ENCODE data around the gene AP2B1.
"Not testable (repeated sequence)": the region's sequence is repeated elsewhere in the genome, so short reads cannot be mapped to it uniquely, and the experiment has no call there.

The AP2B1 gene

GRCh38 chr17:35700150-35700549 lies 113.0 kb downstream of the AP2B1 start:
- DNase-seq (ENCODE audit: low read depth in 2 of 2), result no peak

- no peak for DNase-seq (ENCODE audit: low read depth in 2 of 2)
Measured at GRCh38 chr17:35701491-35701890, 114.4 kb downstream of the AP2B1 start.

GRCh38 chr17:35703308-35703707 lies 116.2 kb downstream of the AP2B1 start:
- not testable (repeated sequence) for DNase-seq (ENCODE audit: low read depth in 2 of 2)

- DNase-seq (ENCODE audit: low read depth in 2 of 2), result no peak
Measured at GRCh38 chr17:35705230-35705629, 118.1 kb downstream of the AP2B1 start.

- no peak for DNase-seq (ENCODE audit: low read depth in 2 of 2)
Measured at GRCh38 chr17:35705705-35706104, 118.6 kb downstream of the AP2B1 start.

- DNase-seq (ENCODE audit: low read depth in 2 of 2), result no peak
Measured at GRCh38 chr17:35708149-35708548, 121.0 kb downstream of the AP2B1 start.

GRCh38 chr17:35708951-35709350 lies 121.8 kb downstream of the AP2B1 start:
- no peak for DNase-seq (ENCODE audit: low read depth in 2 of 2)

GRCh38 chr17:35709874-35710273 lies 122.8 kb downstream of the AP2B1 start:
- no peak for DNase-seq (ENCODE audit: low read depth in 2 of 2)

- no peak for DNase-seq (ENCODE audit: low read depth in 2 of 2)
Measured at GRCh38 chr17:35710950-35711349, 123.8 kb downstream of the AP2B1 start.

- no peak for DNase-seq (ENCODE audit: low read depth in 2 of 2)
Measured at GRCh38 chr17:35713069-35713728, 126.1 kb downstream of the AP2B1 start.

GRCh38 chr17:35714988-35715387 lies 127.9 kb downstream of the AP2B1 start:
- no peak for DNase-seq (ENCODE audit: low read depth in 2 of 2)

- DNase-seq (ENCODE audit: low read depth in 2 of 2), result no peak
Measured at GRCh38 chr17:35715416-35715815, 128.3 kb downstream of the AP2B1 start.

- DNase-seq (ENCODE audit: low read depth in 2 of 2), result no peak
Measured at GRCh38 chr17:35716173-35716572, 129.1 kb downstream of the AP2B1 start.

- no peak for DNase-seq (ENCODE audit: low read depth in 2 of 2)
Measured at GRCh38 chr17:35716897-35717465, 129.9 kb downstream of the AP2B1 start.

GRCh38 chr17:35717475-35717874 lies 130.4 kb downstream of the AP2B1 start:
- no peak for DNase-seq (ENCODE audit: low read depth in 2 of 2)

- no peak for DNase-seq (ENCODE audit: low read depth in 2 of 2)
Measured at GRCh38 chr17:35723735-35724134, 136.6 kb downstream of the AP2B1 start.

- no peak for DNase-seq (ENCODE audit: low read depth in 2 of 2)
Measured at GRCh38 chr17:35725058-35725457, 137.9 kb downstream of the AP2B1 start.

GRCh38 chr17:35725802-35726126 lies 138.6 kb downstream of the AP2B1 start:
- DNase-seq (ENCODE audit: low read depth in 2 of 2), result no peak

- DNase-seq (ENCODE audit: low read depth in 2 of 2), result no peak
Measured at GRCh38 chr17:35726127-35726952, 139.2 kb downstream of the AP2B1 start.

- DNase-seq (ENCODE audit: low read depth in 2 of 2), result no peak
Measured at GRCh38 chr17:35726953-35727460, 139.9 kb downstream of the AP2B1 start.

- no peak for DNase-seq (ENCODE audit: low read depth in 2 of 2)
Measured at GRCh38 chr17:35727635-35728034, 140.5 kb downstream of the AP2B1 start.

GRCh38 chr17:35728551-35728950 lies 141.4 kb downstream of the AP2B1 start:
- DNase-seq (ENCODE audit: low read depth in 2 of 2), result no peak

- DNase-seq (ENCODE audit: low read depth in 2 of 2), result no peak
Measured at GRCh38 chr17:35729405-35729833, 142.3 kb downstream of the AP2B1 start.
